ENCODE results near the gene IL3.
"Not testable (repeated sequence)": the region's sequence is repeated elsewhere in the genome, so short reads cannot be mapped to it uniquely, and the experiment has no call there.

IL3 gene

DNA sequence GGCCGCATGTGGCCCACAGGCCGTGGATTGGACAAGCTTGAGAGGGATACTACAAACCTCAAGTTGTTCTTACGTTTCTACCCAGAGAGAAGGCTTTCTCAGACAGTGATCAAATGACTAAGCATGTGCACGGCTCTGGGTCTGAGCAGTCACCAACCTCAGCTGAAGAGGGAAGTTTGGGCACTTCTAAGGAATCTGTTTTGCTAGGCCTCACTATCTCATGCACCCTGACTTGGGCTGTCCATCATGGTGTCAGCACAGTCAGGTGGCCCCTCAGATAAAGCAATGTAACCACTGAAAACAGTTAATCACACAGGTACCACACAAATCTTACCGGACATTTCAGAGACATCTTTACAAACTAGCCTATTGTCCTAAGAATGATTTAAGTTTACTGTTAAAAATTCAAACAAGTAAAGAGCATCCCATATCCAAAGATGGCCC lies 37.7 kb downstream of the IL3 start:
- DNase-seq, result no peak

DNA sequence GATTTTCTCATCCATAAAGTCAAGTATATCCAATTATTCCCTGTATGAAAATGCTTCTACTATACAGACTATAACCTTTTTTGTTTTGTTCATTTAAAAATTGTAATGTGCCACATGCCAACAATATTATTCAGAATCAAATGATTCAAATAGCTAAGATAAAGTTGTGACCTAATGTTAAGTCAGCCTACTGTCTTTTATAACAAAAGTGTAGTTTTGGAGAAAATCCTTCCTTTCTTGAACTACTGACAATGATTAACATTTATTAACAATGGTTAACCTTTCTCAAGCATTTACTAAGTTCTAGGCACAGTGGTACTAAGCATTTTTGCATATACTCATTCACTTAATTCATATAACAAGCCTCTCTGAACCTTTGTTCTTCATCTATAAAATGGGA lies 38.2 kb downstream of the IL3 start:
- DNase-seq, result no peak

- DNase-seq, result no peak
Observed at GRCh38 chr5:132099076-132099748, 38.8 kb downstream of the IL3 start.

- DNase-seq, result no peak
Observed at GRCh38 chr5:132099905-132100304, 39.5 kb downstream of the IL3 start.

DNA sequence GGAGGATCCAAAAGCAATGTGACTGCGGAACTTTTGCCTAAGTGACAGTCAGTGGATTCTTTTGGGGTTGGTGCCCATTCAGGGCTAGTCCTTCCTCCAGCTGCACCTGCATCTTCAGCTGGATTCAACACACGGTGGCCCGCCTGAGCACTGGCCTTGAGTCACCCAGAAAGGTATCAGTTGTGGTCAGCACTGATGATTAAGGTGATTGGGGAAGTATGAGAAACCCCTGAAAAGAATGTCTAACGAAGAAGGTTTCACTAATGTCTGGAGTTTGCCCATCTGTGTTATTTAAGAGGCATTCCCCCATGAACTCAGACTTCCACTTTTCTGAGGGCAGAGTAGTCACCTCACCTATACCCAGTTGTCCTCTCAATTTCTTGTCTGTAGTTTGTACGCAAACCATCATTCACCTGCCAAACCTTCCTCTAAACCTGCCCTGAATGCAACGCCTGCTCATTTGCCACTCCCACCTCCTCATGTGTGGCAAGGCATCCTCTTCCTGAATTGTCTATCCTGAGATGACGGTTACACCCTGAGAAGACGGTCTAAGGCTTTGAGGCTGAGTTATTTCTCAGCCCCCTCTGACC lies 40.3 kb downstream of the IL3 start:
- DNase-seq, result no peak

DNA sequence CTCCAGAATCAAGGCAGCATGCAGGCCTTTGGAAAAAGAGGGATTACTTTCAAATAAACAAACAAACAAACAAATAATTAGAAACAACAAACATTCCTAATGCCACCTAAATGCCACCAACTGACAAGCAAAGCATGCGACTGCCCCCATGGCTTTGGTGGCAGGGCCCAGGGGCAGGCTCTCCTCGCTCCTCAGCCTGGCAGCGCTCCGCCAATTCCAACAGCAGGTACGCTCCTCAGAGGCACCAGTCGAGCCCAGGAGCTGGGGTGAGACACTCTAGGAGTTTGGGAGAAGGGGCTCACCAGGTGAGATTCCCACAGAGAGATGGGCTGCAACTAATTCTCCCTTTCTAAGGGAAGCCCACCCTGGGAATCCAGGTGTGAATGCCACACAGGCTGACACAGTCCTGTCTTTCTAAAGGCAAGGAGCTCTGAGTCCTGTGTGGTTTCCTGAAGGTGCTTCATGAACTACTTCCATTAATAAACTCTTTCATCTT lies 41.0 kb downstream of the IL3 start:
- no peak for DNase-seq

DNA sequence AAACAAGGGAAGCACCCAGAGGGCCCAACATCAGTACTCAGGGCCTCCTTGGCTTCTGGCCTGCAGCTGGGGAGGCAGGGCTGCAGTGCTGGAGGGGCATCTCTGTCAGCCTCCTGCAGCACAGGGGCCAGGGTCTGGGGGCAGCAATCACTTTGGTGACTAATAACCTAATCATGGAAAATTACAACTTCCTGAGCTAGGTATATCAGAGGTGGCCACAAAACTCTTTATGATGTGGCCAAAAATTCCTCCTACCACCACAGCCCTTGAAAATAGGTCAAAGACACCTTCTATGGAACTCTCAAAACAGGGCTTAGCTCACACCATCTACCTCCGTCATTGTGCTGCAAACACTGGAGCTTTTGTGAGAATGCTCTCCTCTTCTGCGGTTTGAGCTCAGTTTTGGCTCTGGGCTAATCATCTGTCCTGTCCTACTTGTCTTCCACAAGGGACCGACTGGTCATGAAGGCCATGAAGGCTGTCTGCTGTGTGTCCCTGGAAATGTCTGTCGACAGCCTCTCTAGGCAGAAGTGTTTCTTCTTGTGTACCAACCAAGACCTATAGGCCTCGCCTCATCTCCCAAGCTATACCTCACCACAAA lies 41.7 kb downstream of the IL3 start:
- no peak for DNase-seq

- DNase-seq, result no peak
Observed at GRCh38 chr5:132102944-132103331, 42.5 kb downstream of the IL3 start.

DNA sequence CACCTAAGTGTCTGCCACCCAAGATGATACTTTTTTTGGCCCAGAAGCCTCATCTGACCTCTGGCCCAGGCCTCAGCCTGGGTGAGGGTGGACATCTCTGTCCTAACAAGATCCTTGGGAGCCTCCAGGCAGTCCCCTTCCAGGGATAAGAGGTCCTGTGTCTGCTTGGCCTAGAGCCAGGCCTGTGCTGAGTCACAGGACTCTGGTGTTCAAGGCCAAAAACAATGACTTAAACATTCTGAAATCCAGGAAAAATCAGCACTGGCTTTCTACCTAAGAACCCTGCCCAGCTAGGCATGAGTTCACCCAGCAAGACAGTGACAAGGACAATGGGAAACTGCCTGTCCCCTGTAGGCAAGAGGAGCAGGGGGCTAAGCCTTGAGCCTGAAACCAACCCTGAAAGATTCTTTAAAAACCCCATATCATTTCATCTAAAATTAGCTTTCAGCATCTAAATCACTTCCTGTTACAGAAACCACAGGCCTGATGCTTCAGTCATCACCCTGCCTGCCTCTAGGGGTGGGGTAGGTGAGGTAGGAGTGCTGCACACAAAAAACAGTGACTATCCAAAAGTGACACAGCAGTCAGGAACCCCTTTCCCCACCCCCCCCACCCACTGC lies 43.0 kb downstream of the IL3 start:
- no peak for DNase-seq

DNA sequence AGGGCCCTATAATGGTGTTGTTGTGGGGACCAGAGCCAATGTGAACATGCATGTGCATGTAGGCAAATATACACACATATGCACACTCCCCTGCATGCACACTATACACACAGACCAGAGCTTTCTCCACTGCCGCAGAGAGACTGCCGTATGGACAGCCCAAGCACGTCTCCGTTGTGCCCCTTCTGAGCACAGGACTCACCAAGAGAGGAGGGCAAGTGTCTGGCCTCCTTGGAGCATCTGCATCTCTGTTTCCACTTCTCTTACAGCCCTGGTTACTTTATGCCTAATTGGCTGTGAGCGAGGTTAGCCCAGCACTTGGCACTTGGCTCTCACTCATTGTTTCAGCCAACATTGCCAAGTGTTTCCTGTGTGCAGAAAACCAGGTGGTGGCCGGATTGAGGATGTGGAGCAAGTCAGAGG lies 43.5 kb downstream of the IL3 start:
- no peak for DNase-seq

- DNase-seq, result no peak
Observed at GRCh38 chr5:132104556-132104955, 44.1 kb downstream of the IL3 start.

DNA sequence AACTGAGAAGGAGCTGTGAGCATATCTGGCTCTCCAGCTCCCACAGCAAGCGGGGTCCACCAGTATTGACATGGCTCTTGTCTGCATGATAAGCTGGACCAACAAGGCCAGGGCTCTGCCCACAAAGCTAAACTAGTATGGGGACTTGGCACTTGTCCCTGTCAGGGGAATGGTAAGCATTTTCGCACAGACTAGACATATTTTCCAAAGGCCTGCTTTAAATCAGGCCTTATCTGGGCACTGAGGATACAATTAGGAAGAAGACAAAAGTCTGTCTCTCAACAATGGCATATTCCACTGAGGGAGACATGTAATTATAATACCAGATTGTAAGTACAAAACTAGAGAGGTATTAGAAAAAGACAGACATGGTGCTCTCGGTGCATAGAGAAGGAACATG lies 45.2 kb downstream of the IL3 start:
- DNase-seq, result no peak

DNA sequence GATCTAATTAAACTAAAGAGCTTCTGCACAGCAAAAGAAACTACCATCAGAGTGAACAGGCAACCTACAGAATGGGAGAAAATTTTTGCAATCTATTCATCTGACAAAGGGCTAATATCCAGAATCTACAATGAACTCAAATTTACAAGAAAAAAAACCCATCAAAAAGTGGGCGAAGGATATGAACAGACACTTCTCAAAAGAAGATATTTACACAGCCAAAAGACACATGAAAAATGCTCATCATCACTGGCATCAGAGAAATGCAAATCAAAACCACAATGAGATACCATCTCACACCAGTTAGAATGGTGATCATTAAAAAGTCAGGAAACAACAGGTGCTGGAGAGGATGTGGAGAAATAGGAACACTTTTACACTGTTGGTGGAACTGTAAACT lies 48.0 kb downstream of the IL3 start:
- DNase-seq, result not testable (repeated sequence)

- not testable (repeated sequence) for DNase-seq
Observed at GRCh38 chr5:132108957-132109356, 48.5 kb downstream of the IL3 start.

DNA sequence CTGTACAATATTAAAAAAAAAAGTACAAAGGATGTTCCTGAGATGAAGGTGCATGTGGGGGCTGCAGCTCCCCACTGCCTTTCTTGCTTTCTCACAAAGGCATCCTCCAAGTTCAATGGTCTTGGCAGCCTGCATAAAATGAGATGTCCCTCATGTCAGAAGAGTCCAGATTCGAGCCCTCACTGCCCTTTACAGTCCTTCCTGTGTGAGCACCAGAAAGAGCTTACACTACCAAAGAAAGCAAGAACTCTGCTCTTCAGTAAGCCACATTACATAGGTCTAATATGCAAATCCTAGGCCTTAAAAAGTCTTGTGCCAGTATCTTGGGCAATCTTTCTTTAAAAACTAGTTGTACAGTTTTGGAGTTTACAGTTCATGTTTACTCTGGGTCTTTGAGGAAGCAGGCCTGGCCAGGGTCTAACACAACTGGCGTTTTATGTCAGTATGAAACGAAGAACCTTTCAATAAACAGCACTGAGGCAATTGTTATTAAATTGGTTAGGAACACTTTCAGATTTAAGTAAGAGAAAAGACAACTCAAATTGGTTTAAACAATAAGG lies 49.1 kb downstream of the IL3 start:
- no peak for DNase-seq

DNA sequence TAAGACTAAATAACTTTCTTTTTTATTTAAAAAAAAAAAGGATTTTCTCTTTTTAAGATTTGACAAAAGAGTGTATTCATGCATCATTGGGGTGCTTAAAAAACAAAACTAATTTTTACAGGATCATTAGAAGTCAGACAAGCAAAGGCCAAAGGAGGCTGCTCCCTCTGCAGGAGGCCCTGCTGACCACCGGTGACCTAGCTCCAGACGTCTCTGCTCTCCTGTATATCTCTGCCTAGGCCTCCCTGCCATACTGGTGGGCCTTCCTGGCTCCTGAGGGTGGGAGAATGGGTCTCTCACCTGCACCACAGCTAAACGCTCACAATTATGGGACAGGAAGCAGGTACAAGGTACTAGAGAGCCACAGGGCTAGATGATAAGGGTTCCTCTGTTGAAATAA lies 49.7 kb downstream of the IL3 start:
- DNase-seq, result no peak

DNA sequence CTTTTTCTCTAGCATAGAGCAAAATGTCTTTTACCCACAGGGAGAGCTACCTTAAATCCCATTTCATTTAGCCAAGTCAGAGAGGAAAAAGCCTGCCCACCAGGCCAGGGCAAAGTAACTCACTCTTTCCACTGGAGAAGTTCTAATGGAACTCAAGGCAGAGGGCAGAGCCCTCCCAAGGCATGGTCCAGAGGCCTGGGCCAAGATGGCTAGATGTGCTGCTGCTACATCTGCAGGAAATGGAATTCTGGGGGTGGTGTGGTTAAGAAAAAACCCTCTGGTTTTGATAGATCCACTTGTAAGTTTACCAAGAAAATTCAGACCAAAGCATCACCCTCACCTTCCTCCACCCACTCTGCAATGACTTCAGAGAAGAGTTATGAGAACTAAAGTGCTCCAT lies 50.5 kb downstream of the IL3 start:
- no peak for DNase-seq

DNA sequence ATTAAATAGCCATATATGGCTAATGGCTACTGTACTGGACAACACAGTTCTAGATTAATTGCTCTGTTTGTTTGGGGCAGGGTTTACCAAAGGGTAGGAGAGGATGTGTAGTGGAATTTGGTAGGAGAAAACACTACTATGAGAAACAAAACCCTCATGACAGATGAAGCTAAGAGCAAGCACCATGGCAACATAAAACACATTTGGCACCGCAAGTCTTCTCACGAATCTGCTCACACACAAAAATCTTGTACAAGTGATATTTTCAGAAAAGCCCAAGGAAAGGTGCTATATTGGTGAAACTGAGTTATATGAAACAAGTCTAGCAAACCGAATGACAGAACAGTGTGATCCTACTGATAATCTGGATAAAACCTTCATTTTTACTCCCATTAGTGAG lies 51.7 kb downstream of the IL3 start:
- DNase-seq, result no peak

All from NCI-H146 (cell line).